Right cardiac atrium (tissue), 5 donors: ENCODE measurements around the gene SPATA13. TPM values are rescaled to one million over a fixed set of nuclear protein-coding genes. Genes with fewer than 3 reads are reported as not detected.

Experiments used
- ATAC-seq, 2 donors: fragments of 200-7000 bp; cut with Tn5 transposase; one replicate each; pipeline versions ENCODE4 v1.8.0 to v1.9.1; 2020; ENCODE audit warnings: moderate library complexity in 2 of 2, mild to moderate bottlenecking in 1 of 2
- DNase-seq, 3 donors: peaks; one replicate each; pipeline ENCODE4 v3.0.0-alpha.2; 2020
- H3K27ac ChIP-seq: one replicate; pipeline ENCODE4 v1.5.1; 2013; ENCODE audit warnings: mild to moderate bottlenecking, low read length, control low read depth, moderate library complexity
- H3K27me3 ChIP-seq: one replicate; pipeline ENCODE4 v1.6.1; 2013; ENCODE audit not compliant: control insufficient read depth, insufficient read depth
- H3K4me1 ChIP-seq: one replicate; pipeline ENCODE4 v1.6.1; 2013; ENCODE audit warnings: low read length; ENCODE audit not compliant: control insufficient read depth, insufficient read depth
- H3K4me3 ChIP-seq: one replicate; pipeline ENCODE4 v1.5.1; 2013; ENCODE audit warnings: low read length, control low read depth
- H3K9me3 ChIP-seq: one replicate; pipeline ENCODE4 v1.6.1; 2013; ENCODE audit warnings: low read length; ENCODE audit not compliant: control insufficient read depth
- WGBS: extraction: QIAGEN DNeasy Blood & Tissue Kit; methylation state at CpG from one replicate; pipeline ENCODE4 v1.1.7; 2013; 5-methylcytosine and 5-hydroxymethylcytosine counted together
- intact Hi-C, 4 donors: fragments of 100-400 bp; cut with DNase I; formaldehyde crosslinking; loops; one replicate each; pipeline versions ENCODE4 v1.11.0 to v1.14.0; 2022 to 2023
- polyA plus RNA-seq: library from polyadenylated mRNA; stranded (reverse); fragments of 200-250 nt; gene quantifications from one replicate; pipeline ENCODE4 v1.2.3, GENCODE V29; 2013
- total RNA-seq, 4 donors: library from RNA; stranded (reverse); fragmentation: NEBNext Ultra II Directional; extraction: Animal tissue kit (Norgen Biotek cat#: 25700); gene quantifications; one replicate each; pipeline ENCODE4 v1.2.1, GENCODE V29; 2021
- donor health status: healthy with polysubstance abuse.
- donor health status: DM: no; HTN: yes; CAD: no.
- donor health status: DM: no; HTN: no; CAD: no.
- donor health status: DM: no; HTN: yes; CAD: no; lungs with severe emphysema.
- donor health status: DM: yes; HTN: yes; CAD: no.

The SPATA13 gene
- total and polyA plus RNA-seq, 5 donors = 8.7 to 10.6 (median 9.1) TPM

- ATAC-seq (peak in 1 of 2 donors; percentile 8), DNase-seq (no peak)
- Histone ChIP-seq H3K9me3 (no peaks in the 10 kb centered on the region), H3K27me3 (no peaks in the 10 kb centered on the region), H3K4me1 (peaks cover 4% of the 10 kb centered on the region), H3K4me3 (no peak overlapping the region), H3K27ac (no peak overlapping the region)
- intact Hi-C loops = loop anchor here in 3 of 4 donors (5.0 kb wide), 3 partner anchors 202 to 302 kb away; no protein-coding TSS in a partner anchor
- 68% methylated on average over 9 of the region's 9 CpGs for WGBS
Observed at GRCh38 chr13:24224232-24224680, 63.7 kb downstream of the SPATA13 start.

- intact Hi-C loops = no loop called here
- no peak overlapping the region for H3K4me3 ChIP-seq
- ATAC-seq = no peak
- no peak for DNase-seq
- no peaks in the 10 kb centered on the region for H3K27me3 ChIP-seq
- 81% methylated on average over 11 of the region's 11 CpGs for WGBS
- H3K9me3 ChIP-seq = no peaks in the 10 kb centered on the region
- no peaks in the 10 kb centered on the region for H3K4me1 ChIP-seq
- no peak overlapping the region for H3K27ac ChIP-seq
Observed at GRCh38 chr13:24225062-24225461, 64.5 kb downstream of the SPATA13 start.

GRCh38 chr13:24225930-24226329 lies 65.4 kb downstream of the SPATA13 start:
- no peaks in the 10 kb centered on the region for H3K4me1 ChIP-seq
- 92% methylated on average over 7 of the region's 7 CpGs for WGBS
- no peak overlapping the region for H3K4me3 ChIP-seq
- no peaks in the 10 kb centered on the region for H3K9me3 ChIP-seq
- no peak overlapping the region for H3K27ac ChIP-seq
- ATAC-seq (no peak), DNase-seq (no peak)
- no peaks in the 10 kb centered on the region for H3K27me3 ChIP-seq
- intact Hi-C loops = no loop called here

- Histone ChIP-seq H3K27ac (no peak overlapping the region), H3K4me3 (no peak overlapping the region), H3K27me3 (no peaks in the 10 kb centered on the region), H3K4me1 (no peaks in the 10 kb centered on the region), H3K9me3 (no peaks in the 10 kb centered on the region)
- intact Hi-C loops = no loop called here
- WGBS = 60% methylated on average over 3 of the region's 3 CpGs
- no peak for ATAC-seq
- DNase-seq = no peak
Observed at GRCh38 chr13:24226762-24227161, 66.2 kb downstream of the SPATA13 start.

- H3K27me3 ChIP-seq = no peaks in the 10 kb centered on the region
- DNase-seq = no peak
- no peaks in the 10 kb centered on the region for H3K4me1 ChIP-seq
- intact Hi-C loops = no loop called here
- no peaks in the 10 kb centered on the region for H3K9me3 ChIP-seq
- no peak overlapping the region for H3K27ac ChIP-seq
- WGBS = 43% methylated on average over 4 of the region's 4 CpGs
- ATAC-seq = peak in 1 of 2 donors; percentile 15
- no peak overlapping the region for H3K4me3 ChIP-seq
Observed at GRCh38 chr13:24228852-24229458, 68.4 kb downstream of the SPATA13 start.

GRCh38 chr13:24230428-24231072 lies 70.0 kb downstream of the SPATA13 start:
- ATAC-seq (no peak), DNase-seq (no peak)
- Histone ChIP-seq H3K4me1 (no peaks in the 10 kb centered on the region), H3K4me3 (no peak overlapping the region), H3K27ac (no peak overlapping the region), H3K9me3 (no peaks in the 10 kb centered on the region), H3K27me3 (no peaks in the 10 kb centered on the region)
- intact Hi-C loops = no loop called here
- 85% methylated on average over 12 of the region's 12 CpGs for WGBS

GRCh38 chr13:24231377-24231776 lies 70.9 kb downstream of the SPATA13 start:
- Histone ChIP-seq H3K4me1 (no peaks in the 10 kb centered on the region), H3K27ac (no peak overlapping the region), H3K4me3 (no peak overlapping the region), H3K27me3 (no peaks in the 10 kb centered on the region), H3K9me3 (no peaks in the 10 kb centered on the region)
- 92% methylated on average over 3 of the region's 3 CpGs for WGBS
- no peak for ATAC-seq
- DNase-seq = no peak
- intact Hi-C loops = no loop called here

GRCh38 chr13:24232037-24232436 lies 71.5 kb downstream of the SPATA13 start:
- Histone ChIP-seq H3K27ac (no peak overlapping the region), H3K27me3 (no peaks in the 10 kb centered on the region), H3K9me3 (no peaks in the 10 kb centered on the region), H3K4me3 (no peak overlapping the region), H3K4me1 (no peaks in the 10 kb centered on the region)
- intact Hi-C loops = no loop called here
- WGBS = 89% methylated on average over 5 of the region's 5 CpGs
- no peak for ATAC-seq
- DNase-seq = no peak

- Histone ChIP-seq H3K4me3 (no peak overlapping the region), H3K27me3 (no peaks in the 10 kb centered on the region), H3K27ac (no peak overlapping the region), H3K9me3 (no peaks in the 10 kb centered on the region), H3K4me1 (no peaks in the 10 kb centered on the region)
- DNase-seq (no peak), ATAC-seq (no peak)
- intact Hi-C loops = no loop called here
- 94% methylated on average over 3 of the region's 3 CpGs for WGBS
Observed at GRCh38 chr13:24232474-24232873, 72.0 kb downstream of the SPATA13 start.

- ATAC-seq (no peak), DNase-seq (no peak)
- H3K9me3 ChIP-seq = no peaks in the 10 kb centered on the region
- no peaks in the 10 kb centered on the region for H3K4me1 ChIP-seq
- WGBS = 25% methylated on average over 4 of the region's 4 CpGs
- intact Hi-C loops = no loop called here
- no peaks in the 10 kb centered on the region for H3K27me3 ChIP-seq
- H3K27ac ChIP-seq = no peak overlapping the region
- no peak overlapping the region for H3K4me3 ChIP-seq
Observed at GRCh38 chr13:24233351-24233901, 72.9 kb downstream of the SPATA13 start.

GRCh38 chr13:24234200-24234915 lies 73.8 kb downstream of the SPATA13 start:
- intact Hi-C loops = no loop called here

More at GRCh38 chr13:24234200-24234915, 73.8 kb downstream of the SPATA13 start:
- H3K27ac ChIP-seq = no peak overlapping the region
- no peaks in the 10 kb centered on the region for H3K4me1 ChIP-seq
- ATAC-seq = peak in 1 of 2 donors; percentile 16
- no peaks in the 10 kb centered on the region for H3K9me3 ChIP-seq
- no peak overlapping the region for H3K4me3 ChIP-seq
- H3K27me3 ChIP-seq = no peaks in the 10 kb centered on the region
- WGBS = 71% methylated on average over 5 of the region's 5 CpGs
- no peak for DNase-seq
